ENCODE data around the gene TAF1C. TPM values are rescaled to one million over a fixed set of nuclear protein-coding genes. Genes with fewer than 3 reads are reported as not detected.

Gene TAF1C
- total and polyA plus RNA-seq, 9 of the 15 experiments (the other 6 are each of a cell fraction or from before 2014, with no cell fraction given) = 1.5 to 74.8 (median 21.0) TPM

- in situ Hi-C loops (cut with MboI) = no loop called here
- H3K9me3 ChIP-seq (replicated peaks; ENCODE audit: control insufficient read depth, insufficient read depth, low read depth, low read length) = no peaks in the 10 kb centered on the region
- WGBS (ENCODE audit: insufficient coverage, low coverage, missing lambda C conversion rate) = 18% methylated on average over 6 of the region's 6 CpGs
- intact Hi-C loops (cut with micrococcal nuclease) = no loop called here
- no peaks in the 10 kb centered on the region for H3K9me1 ChIP-seq (ENCODE audit: control insufficient read depth, insufficient read depth, low read length)
- no peak overlapping the region for H3K9ac ChIP-seq (ENCODE audit: insufficient read depth in 1 of 2, low read depth in 2 of 2, low read length in 2 of 2)
- no peak overlapping the region for H3K4me2 ChIP-seq (ENCODE audit: insufficient read depth, low read length)
- CTCF ChIA-PET (ENCODE audit: low intra/inter-chr PET ratio) = no interaction called here
- FAIRE-seq (no peak), DNase-seq (ENCODE audit: extremely low read depth in 1 of 4, low spot score in 3 of 4) (no peak), ATAC-seq (no peak)
- POLR2A ChIA-PET = interaction anchor here (0.7 to 1.2 kb wide), 3 partner anchors 11 to 451 kb away, joined by 3 to 4 read pairs (median 4); no protein-coding TSS in a partner anchor
- BruUV-seq (replicated peaks) = no TSS peak
- H3K27me3 ChIP-seq (ENCODE audit: control insufficient read depth in 2 of 2, insufficient read depth in 2 of 2, low read length in 2 of 2) = peaks cover 27 to 56% of the 10 kb centered on the region in 2 experiments; a peak in 4 of 5 replicates
- no peaks in the 10 kb centered on the region for H3K79me2 ChIP-seq (ENCODE audit: control insufficient read depth, insufficient read depth, low read length)
- no peak overlapping the region for H3K4me3 ChIP-seq
- no peaks in the 10 kb centered on the region for H4K20me1 ChIP-seq (replicated peaks; ENCODE audit: control insufficient read depth, insufficient read depth, low read length)
- H2AFZ ChIP-seq (ENCODE audit: low read depth, low read length) = no peak overlapping the region
- H3K27ac ChIP-seq (ENCODE audit: extremely low read depth, low read depth, low read length) = no peak overlapping the region
- peaks cover 0 to 4% of the 10 kb centered on the region in 2 experiments; a peak in 1 of 5 replicates for H3K4me1 ChIP-seq (replicated peaks in 1 of 2; ENCODE audit: control insufficient read depth in 2 of 2, insufficient read depth in 2 of 2, low read length in 2 of 2)
- no peaks in the 10 kb centered on the region for H3K36me3 ChIP-seq (ENCODE audit: control insufficient read depth, insufficient read depth, low read length)
- TF ChIP-seq ELK3 (CRISPR knock-in tag; IDR thresholded peaks at IDR 0.05) = no peak
- no peak for TF ChIP-seq AFF4 (CRISPR knock-in tag; IDR thresholded peaks at IDR 0.05)
- no peak for TF ChIP-seq PRPF4 (IDR thresholded peaks at IDR 0.05; ENCODE audit: insufficient read depth, low read depth, low read length, poor library complexity, severe bottlenecking)
- TF ChIP-seq GATAD2A (IDR thresholded peaks at IDR 0.05) = no peak
- TF ChIP-seq REST (IDR thresholded peaks at IDR 0.05; ENCODE audit: borderline replicate concordance) = no peak
- TF ChIP-seq REST (CRISPR knock-in tag; IDR thresholded peaks at IDR 0.05; ENCODE audit: low read depth) = no peak
- no peak for TF ChIP-seq RFX5 (IDR thresholded peaks at IDR 0.05; ENCODE audit: low read depth, low read length)
- TF ChIP-seq RBM25 (IDR thresholded peaks at IDR 0.05; ENCODE audit: low read depth, low read length, severe bottlenecking) = no peak
- TF ChIP-seq ZNF644 (tag; IDR thresholded peaks at IDR 0.05; ENCODE audit: low read depth) = no peak
- no peak for TF ChIP-seq SIX5 (IDR thresholded peaks at IDR 0.05; ENCODE audit: borderline replicate concordance in 1 of 2, insufficient read depth in 1 of 2, low read depth in 1 of 2, low read length in 2 of 2)
These were observed 31.1 kb downstream of the TAF1C start for GRCh38 chr16:84155771-84156170.
